ENCODE measurements around the gene UBE3A. TPM values are rescaled to one million over a fixed set of nuclear protein-coding genes. Genes with fewer than 3 reads are reported as not detected.

Gene UBE3A
- total and polyA plus RNA-seq, 10 of the 15 experiments (the other 5 are each of a cell fraction or from before 2014, with no cell fraction given), result 29.4 to 82.9 (median 58.7) TPM

- ChIA-PET CTCF (interaction anchor here (1.0 kb wide), 1 partner anchor 11 kb away, joined by 3 read pairs; no protein-coding TSS in a partner anchor), RAD21 (ENCODE audit: unreplicated experiment) (interaction anchor here (1.0 to 3.8 kb wide), 3 partner anchors 8 to 59 kb away, joined by 3 to 17 read pairs (median 3); no protein-coding TSS in a partner anchor), POLR2A (interaction anchor here (1.2 to 1.3 kb wide), 3 partner anchors 9 to 31 kb away, joined by 3 read pairs; no protein-coding TSS in a partner anchor), SMC1A (ENCODE audit: uncharacterized antibody, unreplicated experiment) (interaction anchor here (0.8 to 4.8 kb wide), 4 partner anchors 8 to 57 kb away, joined by 3 to 40 read pairs (median 4); no protein-coding TSS in a partner anchor)
- no peak for TF ChIP-seq JUND (IDR thresholded peaks at IDR 0.05; ENCODE audit: low read depth, low read length)
- TF ChIP-seq USF1 (IDR thresholded peaks at IDR 0.05; ENCODE audit: borderline replicate concordance, extremely low read length, insufficient read depth, low read depth, low read length), result no peak
- TF ChIP-seq MLLT1 (IDR thresholded peaks at IDR 0.05), result no peak
- TF ChIP-seq KLF5 (IDR thresholded peaks at IDR 0.05; ENCODE audit: partially characterized antibody), result no peak
- no peak for TF ChIP-seq BACH1 (IDR thresholded peaks at IDR 0.05; ENCODE audit: borderline replicate concordance)
- TF ChIP-seq RELB (IDR thresholded peaks at IDR 0.05; ENCODE audit: low read depth), result no peak
- no peak for TF ChIP-seq DPF2 (IDR thresholded peaks at IDR 0.05)
- TF ChIP-seq ATF7 (IDR thresholded peaks at IDR 0.05; ENCODE audit: low read depth), result no peak
- no peak for TF ChIP-seq HDAC2 (IDR thresholded peaks at IDR 0.05)
- TF ChIP-seq PAX5 (IDR thresholded peaks at IDR 0.05; ENCODE audit: borderline replicate concordance, low read depth, low read length), result no peak
- TF ChIP-seq ASH2L (IDR thresholded peaks at IDR 0.05; ENCODE audit: borderline replicate concordance, low read depth), result no peak
- peaks cover 2 to 6% of the 10 kb centered on the region in 2 experiments; a peak in 3 of 4 replicates for H3K36me3 ChIP-seq (ENCODE audit: control insufficient read depth in 2 of 2, insufficient read depth in 2 of 2, low read length in 1 of 2)
- DNase-seq (ENCODE audit: low read depth, low spot score) (no peak), FAIRE-seq (no peak), ATAC-seq (peak; percentile 74)
- H3K79me2 ChIP-seq (ENCODE audit: control insufficient read depth, insufficient read depth, low read length), result peaks cover 69% of the 10 kb centered on the region
- no peaks in the 10 kb centered on the region for H3K27me3 ChIP-seq (replicated peaks in 1 of 2; ENCODE audit: control insufficient read depth in 2 of 2, insufficient read depth in 2 of 2, low read length in 1 of 2)
- 35% methylated on average over 1 of the region's 1 CpG for WGBS (ENCODE audit: insufficient coverage, insufficient replicate concordance, low lambda C conversion rate, missing lambda C conversion rate)
- in situ Hi-C loops (cut with MboI) (no loop called here), intact Hi-C loops (cut with micrococcal nuclease; ENCODE audit: unreplicated experiment) (no loop called here)
- H2AFZ ChIP-seq (ENCODE audit: control insufficient read depth, low read depth, low read length), result no peak overlapping the region
- H3K4me2 ChIP-seq (ENCODE audit: control insufficient read depth, insufficient read depth), result no peak overlapping the region
- H3K27ac ChIP-seq (ENCODE audit: control insufficient read depth, insufficient read depth), result no peak overlapping the region
- H3K4me1 ChIP-seq (ENCODE audit: control insufficient read depth, insufficient read depth, low read length), result no peaks in the 10 kb centered on the region
- peaks cover 5% of the 10 kb centered on the region; the same call in 2 of the 3 replicates for H3K9me3 ChIP-seq (replicated peaks; ENCODE audit: control insufficient read depth, insufficient read depth, low read length)
- H3K4me3 ChIP-seq, result no peak overlapping the region
- no peaks in the 10 kb centered on the region for H4K20me1 ChIP-seq (ENCODE audit: control insufficient read depth, insufficient read depth)
- BruUV-seq (replicated peaks), result no TSS peak
- H3K9ac ChIP-seq (ENCODE audit: control insufficient read depth, insufficient read depth, low read length), result no peak overlapping the region
Observed at GRCh38 chr15:25424073-25424472, 14.8 kb downstream of the UBE3A start.

Measured in GM12878 (cell line).